WERI-Rb-1 (cell line): Measurements from ENCODE around the gene CDC42EP5.
"Not testable (repeated sequence)": the region's sequence is repeated elsewhere in the genome, so short reads cannot be mapped to it uniquely, and the experiment has no call there.

Experiments
- DNase-seq: peaks from one replicate; pipeline ENCODE4 v3.0.0-alpha.2; 2020
- H3K27ac ChIP-seq: fragments of 250-450 bp; sonication (Bioruptor Pico); 2 replicates; pipeline ENCODE4 v1.5.1; 2020; ENCODE audit warnings: mild to moderate bottlenecking, moderate library complexity
- H3K27me3 ChIP-seq: fragments of 250-450 bp; sonication (Bioruptor Pico); 2 replicates; pipeline ENCODE4 v1.5.1; 2021; ENCODE audit warnings: mild to moderate bottlenecking, low read depth, moderate library complexity; ENCODE audit not compliant: insufficient read depth, severe bottlenecking
- H3K36me3 ChIP-seq: fragments of 250-450 bp; sonication (Bioruptor Pico); 2 replicates; pipeline ENCODE4 v1.5.1; 2020; ENCODE audit warnings: mild to moderate bottlenecking, moderate library complexity
- H3K4me3 ChIP-seq: 2 replicates; pipeline ENCODE4 v1.5.1; 2011; ENCODE audit warnings: low read depth, mild to moderate bottlenecking, control low read depth, low read length
- H3K9me3 ChIP-seq: fragments of 250-450 bp; sonication (Bioruptor Pico); 2 replicates; pipeline ENCODE4 v1.5.1; 2021; ENCODE audit warnings: mild to moderate bottlenecking, moderate library complexity; ENCODE audit not compliant: severe bottlenecking
- CTCF ChIP-seq: IDR thresholded peaks from 2 replicates; pipeline ENCODE4 v1.5.1; 2011; ENCODE audit warnings: low read depth, mild to moderate bottlenecking, control low read depth, inconsistent platforms, low read length

CDC42EP5 gene

DNA sequence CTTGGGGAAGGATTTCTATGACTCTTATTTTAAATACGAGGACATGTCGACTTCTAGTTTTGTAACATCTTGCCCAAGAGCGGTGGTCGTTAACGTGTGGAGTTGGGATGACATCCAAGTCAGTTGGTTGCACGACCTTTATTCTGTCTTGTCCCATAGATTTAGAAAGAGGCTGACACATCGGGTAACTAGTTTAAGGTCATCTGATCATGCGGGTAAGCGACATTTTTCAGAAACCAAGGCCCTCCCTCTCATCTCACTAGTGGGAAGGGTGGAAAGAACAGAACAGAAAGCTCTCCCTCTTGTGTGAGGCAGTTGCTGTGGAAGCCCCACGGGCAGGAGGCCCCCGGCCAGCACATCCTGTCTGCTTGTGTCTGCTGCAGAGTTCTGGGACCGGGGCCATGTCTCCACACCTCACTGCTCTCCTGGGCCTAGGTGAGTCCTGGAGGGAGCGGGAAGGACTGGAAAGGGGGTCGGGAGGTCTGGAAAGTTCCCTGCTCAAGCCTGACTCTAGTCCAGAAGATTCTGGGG, 29.5 kb upstream of the CDC42EP5 start, which contains the start of gene LAIR2:
Gene LAIR2 (plus strand): TSS at position 314 of the 531 bp plus-strand sequence. CDS start 88 bp downstream, at position 402.
- no peak for TF ChIP-seq CTCF
- Histone ChIP-seq H3K36me3 (no peaks in the 10 kb centered on the region), H3K27ac (no peak within 1 kb of the TSS), H3K27me3 (peaks cover 68% of the 10 kb centered on the region), H3K9me3 (no peaks in the 10 kb centered on the region), H3K4me3 (no peak within 1 kb of the TSS)
- no peak for DNase-seq

- not testable (repeated sequence) for H3K9me3 ChIP-seq, H3K27ac ChIP-seq, H3K36me3 ChIP-seq, H3K4me3 ChIP-seq, DNase-seq
- peaks cover 73% of the 10 kb centered on the region for H3K27me3 ChIP-seq
Measured at GRCh38 chr19:54498451-54498772, 25.3 kb upstream of the CDC42EP5 start.

DNA sequence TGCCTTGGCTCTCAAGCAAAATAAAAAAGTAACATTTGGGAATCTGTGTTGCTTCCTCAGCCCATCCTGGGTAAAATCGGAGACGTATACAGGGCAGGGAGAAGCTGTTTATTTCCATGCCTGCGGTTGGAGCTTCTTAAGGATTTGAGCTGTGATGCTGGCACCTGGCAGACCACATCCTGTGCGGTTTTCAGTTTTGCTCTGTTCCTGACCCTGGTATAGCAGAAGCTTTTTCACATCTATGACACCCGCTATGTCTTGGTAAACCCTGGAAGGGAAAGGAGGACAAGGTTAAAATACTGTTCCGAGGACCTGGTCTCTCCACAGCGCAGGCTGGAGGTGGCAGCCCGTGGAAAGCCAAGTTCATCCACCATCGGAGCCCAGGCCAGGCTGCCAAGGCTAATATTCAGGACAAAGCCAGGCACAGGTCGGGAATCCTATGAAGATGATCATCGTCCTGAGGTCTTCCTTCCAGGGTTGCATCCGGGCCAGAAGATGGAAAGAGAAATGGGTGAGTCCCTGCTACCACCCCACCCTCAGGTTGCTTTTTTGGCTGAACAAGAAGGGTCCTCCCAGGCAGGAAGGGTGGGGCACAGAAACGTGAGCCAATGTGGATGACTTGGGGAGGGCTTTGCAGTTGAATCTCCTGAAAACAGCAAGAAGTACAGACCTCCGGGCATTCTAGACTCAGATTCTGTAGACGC, 24.8 kb upstream of the CDC42EP5 start:
- not testable (repeated sequence) for H3K27ac ChIP-seq, H3K4me3 ChIP-seq, DNase-seq, H3K9me3 ChIP-seq, H3K36me3 ChIP-seq
- peaks cover 70% of the 10 kb centered on the region for H3K27me3 ChIP-seq

GRCh38 chr19:54495284-54495683, 22.2 kb upstream of the CDC42EP5 start:
- H3K27me3 ChIP-seq, result peaks cover 64% of the 10 kb centered on the region
- H3K4me3 ChIP-seq, H3K36me3 ChIP-seq, DNase-seq, H3K9me3 ChIP-seq, H3K27ac ChIP-seq: not testable (repeated sequence)

- Histone ChIP-seq H3K4me3 (no peak overlapping the region), H3K36me3 (no peaks in the 10 kb centered on the region), H3K27me3 (peaks cover 58% of the 10 kb centered on the region), H3K27ac (no peak overlapping the region), H3K9me3 (no peaks in the 10 kb centered on the region)
- DNase-seq, result no peak
- TF ChIP-seq CTCF, result no peak
Measured at GRCh38 chr19:54493967-54494585, 21.0 kb upstream of the CDC42EP5 start.

DNA sequence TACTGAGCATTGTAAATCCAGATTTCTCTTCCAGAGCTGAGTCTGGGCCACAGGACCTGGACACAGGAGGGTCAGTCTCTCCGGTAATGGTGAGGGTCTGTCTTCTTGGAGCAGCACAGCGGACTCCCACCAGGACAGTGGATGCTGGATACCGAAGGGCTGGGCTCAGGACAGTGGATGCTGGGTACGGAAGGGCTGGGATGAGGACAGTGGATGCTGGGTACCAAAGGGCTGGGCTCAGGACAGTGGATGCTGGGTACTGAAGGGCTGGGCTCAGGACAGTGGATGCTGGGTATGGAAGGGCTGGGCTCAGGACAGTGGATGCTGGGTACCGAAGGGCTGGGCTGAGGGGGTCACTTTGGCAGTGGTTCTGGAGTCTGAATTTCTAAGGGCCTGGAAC, 20.0 kb upstream of the CDC42EP5 start:
- H3K27me3 ChIP-seq, result peaks cover 54% of the 10 kb centered on the region
- not testable (repeated sequence) for DNase-seq, H3K27ac ChIP-seq, H3K9me3 ChIP-seq, H3K4me3 ChIP-seq, H3K36me3 ChIP-seq

DNA sequence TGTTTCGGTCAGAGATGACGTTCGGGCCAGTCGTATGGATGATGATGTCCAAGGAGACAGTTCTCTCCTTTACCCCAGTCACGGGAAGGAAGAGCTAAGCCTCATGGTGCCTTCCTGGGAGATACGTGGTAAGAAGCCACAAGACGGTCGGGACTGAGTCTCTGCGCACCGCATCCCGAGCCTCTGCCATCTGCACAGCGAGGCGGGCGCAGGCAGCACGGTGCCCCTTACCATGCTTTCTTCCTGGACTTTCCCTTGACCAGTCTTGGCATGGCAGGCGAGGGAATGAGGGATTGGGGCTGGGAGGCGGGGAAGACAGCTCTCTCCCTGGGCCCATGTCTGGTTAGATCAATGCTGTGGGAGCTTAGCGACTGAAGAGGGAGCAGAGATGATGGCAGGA, 19.5 kb upstream of the CDC42EP5 start:
- no peaks in the 10 kb centered on the region for H3K36me3 ChIP-seq
- H3K9me3 ChIP-seq, result no peaks in the 10 kb centered on the region
- H3K4me3 ChIP-seq, result no peak overlapping the region
- TF ChIP-seq CTCF, result no peak
- H3K27me3 ChIP-seq, result peaks cover 57% of the 10 kb centered on the region
- no peak overlapping the region for H3K27ac ChIP-seq
- DNase-seq, result no peak

DNA sequence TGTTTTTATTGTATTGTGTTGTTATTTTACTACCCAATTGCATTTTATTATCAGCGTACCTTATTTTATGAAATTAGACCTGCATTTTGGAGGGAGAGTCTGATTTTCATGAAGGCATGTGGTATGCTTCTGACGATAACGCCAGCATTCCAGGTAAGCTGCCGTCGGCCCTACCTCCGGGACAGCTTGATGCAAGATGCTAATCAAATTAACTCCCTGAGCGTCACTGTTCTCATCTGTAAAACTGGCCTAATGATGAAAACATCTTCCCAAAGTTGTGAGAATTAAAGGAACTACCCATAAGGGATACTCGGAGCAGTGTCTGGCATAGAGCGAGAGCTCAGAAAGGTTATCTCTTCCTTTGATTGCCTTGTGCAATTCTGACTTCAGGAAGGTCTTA, 16.7 kb upstream of the CDC42EP5 start:
- Histone ChIP-seq H3K9me3 (no peaks in the 10 kb centered on the region), H3K36me3 (no peaks in the 10 kb centered on the region), H3K27me3 (peaks cover 49% of the 10 kb centered on the region), H3K27ac (no peak overlapping the region), H3K4me3 (no peak overlapping the region)
- DNase-seq, result no peak
- TF ChIP-seq CTCF, result no peak
